K562 (cell line): ENCODE data around the gene SLC24A4. TPM values are rescaled to one million over a fixed set of nuclear protein-coding genes. Genes with fewer than 3 reads are reported as not detected.

Experiments used
- ATAC-seq: fragments of 200-7000 bp; cut with Tn5 transposase; 3 replicates; pipeline ENCODE4 v1.9.1; 2020; ENCODE audit warnings: moderate library complexity
- BruUV-seq: library from RNA; stranded (reverse); fragments of 400-500 nt; replicated peaks from 2 replicates; lab custom pipeline; 2021; lab: Mats Ljungman, UMichigan
- CTCF ChIA-PET: fragments of 300-600 bp; formaldehyde crosslinking; extraction: SDS; loops from one replicate; lab custom pipeline; 2021; ENCODE audit warnings: low intra/inter-chr PET ratio; lab: Yijun Ruan, JAX
- POLR2A ChIA-PET: fragments of 300-600, 350-650 bp; sonication (Branson Sonifier 250); formaldehyde crosslinking; extraction: SDS; loops from one replicate; lab custom pipeline; 2021; ENCODE audit warnings: antibody characterized with exemption, inconsistent platforms; lab: Yijun Ruan, JAX
- DNase-seq, 4 experiments: peaks; one replicate each; pipeline versions ENCODE4 v3.0.0 to v3.0.0-alpha.2; 2011 to 2018; ENCODE audit warnings: low spot score in 3 of 4, mixed read lengths in 3 of 4; ENCODE audit errors: extremely low read depth in 1 of 4
- FAIRE-seq: peaks from 2 replicates; lab custom pipeline; 2011; peaks lifted over from hg19 to GRCh38; lab: Jason Lieb, UNC
- H2AFZ ChIP-seq: 2 replicates; pipeline ENCODE4 v1.6.0; 2011; ENCODE audit warnings: low read depth, low read length, control low read depth, inconsistent platforms
- H3K27ac ChIP-seq: fragments of 200-600 bp; 3 replicates; pipeline ENCODE4 v1.8.0; 2011; ENCODE audit warnings: low read depth, mild to moderate bottlenecking, control low read depth, inconsistent platforms, low read length, moderate library complexity, mixed read lengths; ENCODE audit errors: extremely low read depth
- H3K27me3 ChIP-seq, 2 experiments: fragments of 300-600 bp in 1 of 2; 2 replicates in 1 of 2; 3 replicates in 1 of 2; pipeline versions ENCODE4 v1.6.0 to v1.8.0; 2011; ENCODE audit warnings: inconsistent platforms in 2 of 2, low read length in 2 of 2, mild to moderate bottlenecking in 1 of 2, mixed read lengths in 1 of 2, moderate library complexity in 1 of 2; ENCODE audit not compliant: control insufficient read depth in 2 of 2, insufficient read depth in 2 of 2
- H3K36me3 ChIP-seq: fragments of 300-600 bp; 3 replicates; pipeline ENCODE4 v1.8.0; 2011; ENCODE audit warnings: mild to moderate bottlenecking, low read length, inconsistent platforms; ENCODE audit not compliant: control insufficient read depth, insufficient read depth
- H3K4me1 ChIP-seq, 2 experiments: fragments of 200-600 bp in 1 of 2; replicated peaks in 1 of 2; 2 replicates in 1 of 2; 3 replicates in 1 of 2; pipeline versions ENCODE4 v1.5.1 to v1.8.0; 2011; ENCODE audit warnings: inconsistent platforms in 2 of 2, low read length in 2 of 2, mild to moderate bottlenecking in 1 of 2, mixed read lengths in 1 of 2, moderate library complexity in 1 of 2; ENCODE audit not compliant: control insufficient read depth in 2 of 2, insufficient read depth in 2 of 2
- H3K4me2 ChIP-seq: 2 replicates; pipeline ENCODE4 v1.6.1; 2011; ENCODE audit warnings: low read length, control low read depth, inconsistent platforms, mixed read lengths; ENCODE audit not compliant: insufficient read depth
- H3K4me3 ChIP-seq: fragments of 200-600 bp; sonication (generic), shearing (Covaris generic); 2 replicates; pipeline ENCODE4 v1.5.1; 2016; ENCODE audit warnings: control low read depth, inconsistent platforms
- H3K79me2 ChIP-seq: fragments of 200-600 bp; 3 replicates; pipeline ENCODE4 v1.8.0; 2011; ENCODE audit warnings: low read length, inconsistent platforms; ENCODE audit not compliant: control insufficient read depth, insufficient read depth
- H3K9ac ChIP-seq, 2 experiments: 2 replicates each; pipeline versions ENCODE4 v1.6.0 to v1.6.1; 2011; ENCODE audit warnings: low read depth in 2 of 2, low read length in 2 of 2, control low read depth in 1 of 2, inconsistent platforms in 1 of 2, mild to moderate bottlenecking in 1 of 2, mixed read lengths in 1 of 2; ENCODE audit not compliant: insufficient read depth in 1 of 2
- H3K9me1 ChIP-seq: one replicate; pipeline ENCODE4 v1.6.0; 2011; ENCODE audit warnings: inconsistent platforms, mild to moderate bottlenecking, low read length, moderate library complexity; ENCODE audit not compliant: control insufficient read depth, insufficient read depth
- H3K9me3 ChIP-seq: replicated peaks from 2 replicates; pipeline ENCODE4 v1.5.1; 2011; ENCODE audit warnings: low read depth, low read length, inconsistent platforms; ENCODE audit not compliant: control insufficient read depth, insufficient read depth
- H4K20me1 ChIP-seq: replicated peaks from 2 replicates; pipeline ENCODE4 v1.6.1; 2011; ENCODE audit warnings: low read length, inconsistent platforms, mixed read lengths; ENCODE audit not compliant: control insufficient read depth, insufficient read depth
- RBM25 ChIP-seq: fragments of 200-400 bp; formaldehyde crosslinking; IDR thresholded peaks from 2 replicates; pipeline ENCODE4 v1.6.1; 2018; ENCODE audit warnings: low read length, low read depth, moderate library complexity; ENCODE audit not compliant: severe bottlenecking
- SUPT5H ChIP-seq: fragments of 450-650 bp; IDR thresholded peaks from 2 replicates; pipeline ENCODE4 v1.6.1; 2016
- TAF1 ChIP-seq: IDR thresholded peaks from 2 replicates; pipeline ENCODE4 v1.6.1; 2011; ENCODE audit warnings: mild to moderate bottlenecking, low read length, moderate library complexity; ENCODE audit not compliant: insufficient read depth, control insufficient read depth, severe bottlenecking; ENCODE audit errors: extremely low read depth
- ZNF253 ChIP-seq: fragments of 250-450 bp; sonication (Bioruptor Pico); conservative IDR thresholded peaks from 2 replicates; pipeline ENCODE4 v1.6.1; 2021; ENCODE audit warnings: mild to moderate bottlenecking
- ZNF263 ChIP-seq: sonication (generic); formaldehyde crosslinking; IDR thresholded peaks from 2 replicates; pipeline ENCODE4 v1.8.0; 2022; ENCODE audit warnings: mild to moderate bottlenecking, missing genetic modification reagents, borderline replicate concordance
- ZNF507 ChIP-seq: conservative IDR thresholded peaks from 2 replicates; pipeline ENCODE4 v1.6.1; 2017; ENCODE audit warnings: missing genetic modification characterization, missing compliant biosample characterization
- ZNF766 ChIP-seq: fragments of 200-800 bp; sonication (Bioruptor generic); conservative IDR thresholded peaks from 2 replicates; pipeline ENCODE4 v1.6.1; 2016; ENCODE audit warnings: missing genetic modification characterization, missing compliant biosample characterization
- WGBS: fragments of 100-300 bp; shearing (Covaris generic); methylation state at CpG from one replicate; pipeline ENCODE4 v1.1.6; 2016; ENCODE audit warnings: low coverage, mixed read lengths; ENCODE audit not compliant: insufficient coverage; ENCODE audit errors: missing lambda C conversion rate; 5-methylcytosine and 5-hydroxymethylcytosine counted together
- in situ Hi-C: fragments of 300-500 bp; cut with MboI; formaldehyde crosslinking; loops from 4 replicates; pipeline ENCODE4 v1.15.0; 2018; ENCODE audit warnings: inconsistent platforms, mixed read lengths
- intact Hi-C: fragments of 100-400 bp; cut with micrococcal nuclease; formaldehyde crosslinking; loops from 2 replicates; pipeline ENCODE4 v1.14.2; 2022
- polyA plus RNA-seq, 8 experiments: library from polyadenylated mRNA; depleted of rRNA in 4 of 8; stranded (reverse) in 5 of 8; unstranded in 3 of 8; fragments of >200 nt; fragmentation: Nextera tagmentation in 2 of 8; fragmentation: Illumina TruSeq in 1 of 8; extraction: Ambion mirVana in 2 of 8; extraction: Trizol in 1 of 8; gene quantifications; 2 replicates each; pipeline versions ENCODE4 v1.2.1 to v1.2.3, GENCODE V29; 2011 to 2014; ENCODE audit warnings: inconsistent platforms in 1 of 8, missing spikeins in 1 of 8
- total RNA-seq, 7 experiments: library from RNA; depleted of rRNA in 6 of 7; stranded (reverse); fragments of >200 nt in 6 of 7; fragmentation: Illumina TruSeq in 2 of 7; extraction: Trizol in 2 of 7; gene quantifications; 2 replicates each; pipeline versions ENCODE4 v1.2.1 to v1.2.3, GENCODE V29; 2011 to 2021; ENCODE audit warnings: low replicate concordance in 1 of 7
- TF ChIP-seq, protein P1 (sequence below): sonication (generic); formaldehyde crosslinking; IDR thresholded peaks from 2 replicates; pipeline ENCODE4 v1.8.1; 2023; ENCODE audit warnings: mild to moderate bottlenecking, missing genetic modification reagents
- TF ChIP-seq, protein P2 (sequence below): fragments of 450-650 bp; IDR thresholded peaks from 2 replicates; pipeline ENCODE4 v1.6.1; 2018; ENCODE audit warnings: mild to moderate bottlenecking, low read depth; ENCODE audit not compliant: partially characterized antibody

SLC24A4 gene
- total and polyA plus RNA-seq, 9 of the 15 experiments (the other 6 are each of a cell fraction or from before 2014, with no cell fraction given): not detected

DNA sequence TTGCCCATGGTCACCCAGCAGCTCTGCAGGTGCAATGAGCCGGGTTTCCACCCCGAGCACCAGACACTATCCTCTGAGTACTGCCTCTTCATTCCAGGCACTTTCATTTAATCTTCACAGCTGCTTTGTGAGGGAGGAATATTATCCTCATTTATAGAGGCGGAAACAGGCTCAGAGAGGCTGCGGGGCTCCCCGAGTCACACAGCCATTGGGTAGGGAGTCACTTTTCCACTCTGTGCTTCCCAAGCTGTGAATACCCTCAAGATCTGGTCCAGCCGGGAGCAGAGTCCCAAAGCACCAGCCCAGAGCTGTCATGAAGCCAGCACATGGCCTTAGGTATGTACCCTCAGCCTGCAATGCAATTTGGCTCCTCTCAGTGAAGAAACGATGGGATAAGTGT lies 138.9 kb downstream of the SLC24A4 start (continued):
- TF ChIP-seq, protein P1, sequence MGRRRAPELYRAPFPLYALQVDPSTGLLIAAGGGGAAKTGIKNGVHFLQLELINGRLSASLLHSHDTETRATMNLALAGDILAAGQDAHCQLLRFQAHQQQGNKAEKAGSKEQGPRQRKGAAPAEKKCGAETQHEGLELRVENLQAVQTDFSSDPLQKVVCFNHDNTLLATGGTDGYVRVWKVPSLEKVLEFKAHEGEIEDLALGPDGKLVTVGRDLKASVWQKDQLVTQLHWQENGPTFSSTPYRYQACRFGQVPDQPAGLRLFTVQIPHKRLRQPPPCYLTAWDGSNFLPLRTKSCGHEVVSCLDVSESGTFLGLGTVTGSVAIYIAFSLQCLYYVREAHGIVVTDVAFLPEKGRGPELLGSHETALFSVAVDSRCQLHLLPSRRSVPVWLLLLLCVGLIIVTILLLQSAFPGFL: no peak
- no peak for TF ChIP-seq SUPT5H
- TF ChIP-seq ZNF263: no peak
- TF ChIP-seq ZNF253 (CRISPR knock-in tag): no peak
- no peak for TF ChIP-seq ZNF507 (tag)
- TF ChIP-seq, protein P2, sequence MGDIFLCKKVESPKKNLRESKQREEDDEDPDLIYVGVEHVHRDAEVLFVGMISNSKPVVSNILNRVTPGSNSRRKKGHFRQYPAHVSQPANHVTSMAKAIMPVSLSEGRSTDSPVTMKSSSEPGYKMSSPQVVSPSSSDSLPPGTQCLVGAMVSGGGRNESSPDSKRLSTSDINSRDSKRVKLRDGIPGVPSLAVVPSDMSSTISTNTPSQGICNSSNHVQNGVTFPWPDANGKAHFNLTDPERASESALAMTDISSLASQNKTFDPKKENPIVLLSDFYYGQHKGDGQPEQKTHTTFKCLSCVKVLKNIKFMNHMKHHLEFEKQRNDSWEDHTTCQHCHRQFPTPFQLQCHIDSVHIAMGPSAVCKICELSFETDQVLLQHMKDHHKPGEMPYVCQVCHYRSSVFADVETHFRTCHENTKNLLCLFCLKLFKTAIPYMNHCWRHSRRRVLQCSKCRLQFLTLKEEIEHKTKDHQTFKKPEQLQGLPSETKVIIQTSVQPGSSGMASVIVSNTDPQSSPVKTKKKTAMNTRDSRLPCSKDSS: no peak

DNA sequence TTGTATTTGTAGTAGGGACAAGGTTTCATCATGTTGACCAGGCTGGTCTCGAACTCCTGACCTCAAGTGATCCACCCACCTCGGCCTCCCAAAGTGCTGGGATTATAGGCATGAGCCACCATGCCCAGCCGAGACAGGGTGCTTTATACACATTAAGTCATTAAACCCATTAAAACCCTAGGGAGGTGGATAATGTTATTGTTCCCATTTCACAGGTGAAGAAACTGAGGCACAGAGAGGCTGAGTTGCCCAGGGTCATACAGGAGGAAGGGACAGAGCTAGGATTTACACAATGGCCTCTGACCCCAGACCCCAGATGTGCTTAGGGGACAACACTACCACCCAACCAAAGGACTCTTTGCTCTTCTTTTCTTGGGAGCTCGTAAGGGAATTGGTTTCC lies 139.6 kb downstream of the SLC24A4 start:
- TF ChIP-seq TAF1: no peak
- peak; percentile 47 for TF ChIP-seq RBM25
- no peak for TF ChIP-seq ZNF766 (CRISPR knock-in tag)
- H3K27ac ChIP-seq: no peak overlapping the region
- no peaks in the 10 kb centered on the region for H3K9me3 ChIP-seq
- H3K4me1 ChIP-seq: no peaks in the 10 kb centered on the region
- FAIRE-seq: no peak
- WGBS: 7% methylated on average over 4 of the region's 4 CpGs
- H3K9ac ChIP-seq: no peak overlapping the region
- no peak for DNase-seq
- H4K20me1 ChIP-seq: no peaks in the 10 kb centered on the region
- ChIA-PET POLR2A (no interaction called here), CTCF (no interaction called here)
- intact Hi-C loops: no loop called here
- H3K27me3 ChIP-seq: peaks cover 5 to 48% of the 10 kb centered on the region in 2 experiments; a peak in 3 of 5 replicates
- ATAC-seq: no peak
- H2AFZ ChIP-seq: no peak overlapping the region
- no peak overlapping the region for H3K4me2 ChIP-seq
- H3K4me3 ChIP-seq: no peak overlapping the region
- H3K79me2 ChIP-seq: no peaks in the 10 kb centered on the region
- no peaks in the 10 kb centered on the region for H3K36me3 ChIP-seq
- no TSS peak for BruUV-seq
- H3K9me1 ChIP-seq: no peaks in the 10 kb centered on the region
- in situ Hi-C loops: no loop called here
